Muscle layer of colon (tissue), 2 donors: ENCODE measurements around the gene PPP1R13B.

Experiments used
- H3K27ac ChIP-seq: one replicate; pipeline ENCODE4 v1.7.0; 2013; ENCODE audit warnings: low read depth, mild to moderate bottlenecking, low read length, moderate library complexity
- H3K27me3 ChIP-seq, 2 donors: one replicate each; pipeline ENCODE4 v1.7.0; 2013; ENCODE audit warnings: low read length in 2 of 2, mild to moderate bottlenecking in 2 of 2; ENCODE audit not compliant: insufficient read depth in 2 of 2, control insufficient read depth in 1 of 2
- H3K36me3 ChIP-seq: one replicate; pipeline ENCODE4 v1.7.0; 2013; ENCODE audit warnings: mild to moderate bottlenecking, low read length; ENCODE audit not compliant: insufficient read depth
- H3K4me1 ChIP-seq: one replicate; pipeline ENCODE4 v1.7.0; 2013; ENCODE audit warnings: mild to moderate bottlenecking, low read length; ENCODE audit not compliant: insufficient read depth
- H3K4me3 ChIP-seq, 2 donors: one replicate each; pipeline ENCODE4 v1.7.0; 2013; ENCODE audit warnings: low read length in 2 of 2, low read depth in 1 of 2, mild to moderate bottlenecking in 1 of 2, moderate library complexity in 1 of 2
- H3K9ac ChIP-seq: one replicate; pipeline ENCODE4 v1.7.0; 2013; ENCODE audit warnings: low read length
- H3K9me3 ChIP-seq: one replicate; pipeline ENCODE4 v1.7.0; 2013; ENCODE audit warnings: mild to moderate bottlenecking, low read length
- donor health status: abdominal sarcoma.
- donor health status: Adenocarcinoma of cecum.

Gene PPP1R13B

DNA sequence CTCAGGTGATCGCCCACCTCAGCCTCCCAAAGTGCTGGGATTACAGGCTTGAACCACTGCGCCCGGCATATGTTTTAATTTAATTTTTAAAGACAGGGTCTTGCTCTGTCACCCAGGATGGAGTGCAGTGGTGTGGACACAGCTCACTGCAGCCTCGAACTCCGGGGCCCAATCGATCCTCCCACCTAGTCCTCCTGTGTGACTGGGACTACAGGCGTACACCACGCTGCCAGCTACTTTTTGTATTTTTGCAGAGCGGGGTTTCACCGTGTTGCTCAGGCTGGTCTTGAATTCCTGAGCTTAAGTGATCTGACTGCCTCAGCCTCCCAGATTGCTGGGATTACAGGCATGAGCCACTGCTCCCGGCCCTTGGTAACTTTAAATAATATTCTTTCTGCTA is 30.8 kb upstream of the PPP1R13B start:
- Histone ChIP-seq H3K27ac (no peak overlapping the region), H3K4me1 (peaks cover 35% of the 10 kb centered on the region)

GRCh38 chr14:103875010-103875409 is 27.6 kb upstream of the PPP1R13B start:
- H3K27me3 ChIP-seq = no peaks in the 10 kb centered on the region
- H3K36me3 ChIP-seq = no peaks in the 10 kb centered on the region
- H3K9ac ChIP-seq = no peak overlapping the region
- H3K9me3 ChIP-seq = no peaks in the 10 kb centered on the region
- H3K4me3 ChIP-seq = no peak overlapping the region
- H3K4me1 ChIP-seq = peaks cover 3% of the 10 kb centered on the region
- H3K27ac ChIP-seq = no peak overlapping the region

More for the DNA sequence above, 30.8 kb upstream of the PPP1R13B start:
- no peak overlapping the region for H3K4me3 ChIP-seq
- H3K27me3 ChIP-seq = peaks cover 0 to 2% of the 10 kb centered on the region in 2 donors
- H3K9ac ChIP-seq = no peak overlapping the region
- no peaks in the 10 kb centered on the region for H3K36me3 ChIP-seq
- H3K9me3 ChIP-seq = no peaks in the 10 kb centered on the region

DNA sequence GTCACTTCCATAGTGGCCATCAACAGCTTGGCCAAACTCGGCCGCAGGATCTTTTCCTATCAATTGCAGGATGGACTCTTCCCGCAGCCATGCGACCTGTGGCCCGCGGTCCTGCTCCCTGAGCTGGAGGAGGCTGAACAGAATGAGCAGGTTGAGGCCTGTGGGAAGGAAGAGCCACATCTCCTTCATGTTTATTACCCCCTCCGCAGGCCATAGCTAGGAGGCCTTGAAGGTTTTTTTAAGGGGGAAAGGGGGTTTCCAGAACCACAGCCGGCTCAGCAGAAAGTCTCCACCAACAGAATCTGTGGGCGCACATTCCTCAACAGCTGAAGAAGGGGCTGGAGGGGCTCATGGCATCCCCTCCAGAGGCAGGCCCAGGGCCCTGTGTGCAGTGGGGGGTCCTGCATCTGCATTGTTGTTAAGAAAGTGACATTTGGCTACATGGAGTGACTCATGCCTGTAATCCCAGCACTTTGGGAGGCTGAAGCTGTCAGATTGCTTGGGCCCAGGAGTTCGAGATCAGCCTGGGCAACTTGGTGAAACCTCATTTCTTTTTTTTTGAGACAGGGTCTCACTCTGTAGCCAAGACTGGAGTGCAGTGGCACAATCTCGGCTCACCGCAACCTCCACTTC is 25.2 kb upstream of the PPP1R13B start:
- Histone ChIP-seq H3K4me1 (peaks cover 9% of the 10 kb centered on the region), H3K27me3 (no peaks in the 10 kb centered on the region), H3K36me3 (no peaks in the 10 kb centered on the region), H3K9ac (no peak overlapping the region), H3K27ac (no peak overlapping the region), H3K4me3 (no peak overlapping the region), H3K9me3 (no peaks in the 10 kb centered on the region)

GRCh38 chr14:103871596-103872480 is 24.5 kb upstream of the PPP1R13B start:
- Histone ChIP-seq H3K4me1 (peaks cover 10% of the 10 kb centered on the region), H3K9ac (no peak overlapping the region), H3K36me3 (no peaks in the 10 kb centered on the region), H3K27ac (no peak overlapping the region), H3K9me3 (no peaks in the 10 kb centered on the region), H3K4me3 (no peak overlapping the region), H3K27me3 (no peaks in the 10 kb centered on the region)

- Histone ChIP-seq H3K4me1 (peaks cover 10% of the 10 kb centered on the region), H3K4me3 (no peak overlapping the region), H3K27me3 (no peaks in the 10 kb centered on the region), H3K36me3 (no peaks in the 10 kb centered on the region), H3K9ac (no peak overlapping the region), H3K27ac (no peak overlapping the region), H3K9me3 (no peaks in the 10 kb centered on the region)
Measured at GRCh38 chr14:103870891-103871595, 23.7 kb upstream of the PPP1R13B start.

GRCh38 chr14:103870144-103870876 is 22.9 kb upstream of the PPP1R13B start:
- Histone ChIP-seq H3K4me3 (no peak overlapping the region), H3K9me3 (no peaks in the 10 kb centered on the region), H3K4me1 (peaks cover 10% of the 10 kb centered on the region), H3K36me3 (no peaks in the 10 kb centered on the region), H3K27ac (no peak overlapping the region), H3K9ac (no peak overlapping the region), H3K27me3 (no peaks in the 10 kb centered on the region)

GRCh38 chr14:103869406-103870143 is 22.2 kb upstream of the PPP1R13B start:
- H3K27ac ChIP-seq = no peak overlapping the region

GRCh38 chr14:103868242-103868897 is 21.0 kb upstream of the PPP1R13B start:
- Histone ChIP-seq H3K9ac (no peak overlapping the region), H3K4me1 (peaks cover 10% of the 10 kb centered on the region), H3K27me3 (no peaks in the 10 kb centered on the region), H3K27ac (peak overlapping the region; percentile 56), H3K36me3 (no peaks in the 10 kb centered on the region), H3K4me3 (no peak overlapping the region), H3K9me3 (no peaks in the 10 kb centered on the region)

More at GRCh38 chr14:103869406-103870143, 22.2 kb upstream of the PPP1R13B start:
- H3K27me3 ChIP-seq = no peaks in the 10 kb centered on the region
- no peak overlapping the region for H3K4me3 ChIP-seq
- H3K9me3 ChIP-seq = no peaks in the 10 kb centered on the region
- no peak overlapping the region for H3K9ac ChIP-seq
- no peaks in the 10 kb centered on the region for H3K36me3 ChIP-seq
- H3K4me1 ChIP-seq = peaks cover 10% of the 10 kb centered on the region

DNA sequence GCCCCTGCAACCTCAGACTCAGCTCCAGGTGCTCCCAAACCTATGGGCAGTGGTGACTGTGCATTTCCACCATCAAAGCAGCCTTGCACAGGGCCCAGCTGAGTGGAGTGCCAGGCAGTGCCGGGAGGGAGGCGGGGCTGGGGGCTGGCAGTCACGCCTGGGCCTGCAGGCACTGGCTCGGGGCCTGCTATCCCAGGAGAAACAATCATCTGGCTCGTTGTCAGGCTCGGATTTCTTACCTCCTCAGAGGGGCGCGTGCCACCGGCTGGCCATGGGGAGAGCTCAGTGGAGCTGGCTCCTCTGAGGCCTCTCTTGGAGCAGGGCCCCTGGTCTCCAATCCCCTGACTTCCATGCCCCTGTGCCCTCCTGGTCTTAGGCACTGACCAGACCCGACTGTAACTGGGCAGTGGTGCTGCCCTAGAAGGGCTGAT is 20.2 kb upstream of the PPP1R13B start:
- Histone ChIP-seq H3K27ac (peak overlapping the region; percentile 56), H3K27me3 (no peaks in the 10 kb centered on the region), H3K4me3 (no peak overlapping the region), H3K9ac (no peak overlapping the region), H3K36me3 (no peaks in the 10 kb centered on the region), H3K4me1 (peaks cover 10% of the 10 kb centered on the region), H3K9me3 (no peaks in the 10 kb centered on the region)

GRCh38 chr14:103867020-103867419 is 19.6 kb upstream of the PPP1R13B start:
- Histone ChIP-seq H3K27ac (no peak overlapping the region), H3K9me3 (no peaks in the 10 kb centered on the region), H3K36me3 (no peaks in the 10 kb centered on the region), H3K4me3 (no peak overlapping the region), H3K9ac (no peak overlapping the region), H3K4me1 (peaks cover 10% of the 10 kb centered on the region), H3K27me3 (no peaks in the 10 kb centered on the region)
